Measurements from ENCODE around the gene ARHGEF26. TPM values are rescaled to one million over a fixed set of nuclear protein-coding genes. Genes with fewer than 3 reads are reported as not detected.

ARHGEF26 gene
- total RNA-seq, 1 experiment from 2014 or later, result 7.2 TPM

GRCh38 chr3:154188437-154188836, 67.2 kb downstream of the ARHGEF26 start:
- TF ChIP-seq TCF7L2 (IDR thresholded peaks at IDR 0.05; ENCODE audit: borderline replicate concordance, extremely low read depth, insufficient read depth, insufficient read length) (no peak), RAD21 (IDR thresholded peaks at IDR 0.05; ENCODE audit: low read depth) (no peak), SP1 (IDR thresholded peaks at IDR 0.05; ENCODE audit: low read depth) (no peak), EZH2phosphoT487 (IDR thresholded peaks at IDR 0.05; ENCODE audit: borderline replicate concordance) (no peak), ZNF274 (IDR thresholded peaks at IDR 0.05; ENCODE audit: low read depth, low read length) (no peak)
- TF ChIP-seq, protein P1, sequence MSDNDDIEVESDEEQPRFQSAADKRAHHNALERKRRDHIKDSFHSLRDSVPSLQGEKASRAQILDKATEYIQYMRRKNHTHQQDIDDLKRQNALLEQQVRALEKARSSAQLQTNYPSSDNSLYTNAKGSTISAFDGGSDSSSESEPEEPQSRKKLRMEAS (IDR thresholded peaks at IDR 0.05), result no peak
- H3K9ac ChIP-seq (ENCODE audit: low read length), result no peak overlapping the region
- H3K4me2 ChIP-seq (ENCODE audit: low read length), result no peak overlapping the region
- H2AFZ ChIP-seq (ENCODE audit: low read depth, low read length, poor library complexity, severe bottlenecking), result no peak overlapping the region
- no peaks in the 10 kb centered on the region for H3K36me3 ChIP-seq (ENCODE audit: control insufficient read depth in 1 of 2, insufficient read depth in 2 of 2, low read length in 2 of 2)
- CTCF ChIA-PET, result no interaction called here
- H3K79me2 ChIP-seq (ENCODE audit: insufficient read depth, low read length), result no peaks in the 10 kb centered on the region
- no peak overlapping the region for H3K4me3 ChIP-seq (replicated peaks in 1 of 2; ENCODE audit: low read depth in 1 of 2, low read length in 2 of 2)
- no TSS peak for BruUV-seq (replicated peaks)
- no peak for DNase-seq (ENCODE audit: low read depth, low spot score)
- ATAC-seq, result no peak
- POLR2A ChIA-PET, result no interaction called here
- no peaks in the 10 kb centered on the region for H3K4me1 ChIP-seq (ENCODE audit: control insufficient read depth in 1 of 2, insufficient read depth in 2 of 2, low read length in 2 of 2)
- H3K9me2 ChIP-seq (ENCODE audit: insufficient read depth), result no peaks in the 10 kb centered on the region
- intact Hi-C loops (cut with micrococcal nuclease), result no loop called here
- no peak overlapping the region for H3K27ac ChIP-seq (ENCODE audit: low read depth, low read length)
- RAD21 ChIA-PET (ENCODE audit: low non-redundant PET in 1 of 2, low total read pairs in 2 of 2, uncharacterized antibody in 2 of 2, unreplicated experiment in 2 of 2), result no interaction called here
- H4K20me1 ChIP-seq (ENCODE audit: insufficient read depth), result no peaks in the 10 kb centered on the region
- no peaks in the 10 kb centered on the region for H3K27me3 ChIP-seq (ENCODE audit: insufficient read depth, low read length)
- H3K9me3 ChIP-seq (ENCODE audit: control insufficient read depth in 1 of 2, insufficient read depth in 1 of 2, low read depth in 1 of 2, low read length in 2 of 2), result no peaks in the 10 kb centered on the region

DNA sequence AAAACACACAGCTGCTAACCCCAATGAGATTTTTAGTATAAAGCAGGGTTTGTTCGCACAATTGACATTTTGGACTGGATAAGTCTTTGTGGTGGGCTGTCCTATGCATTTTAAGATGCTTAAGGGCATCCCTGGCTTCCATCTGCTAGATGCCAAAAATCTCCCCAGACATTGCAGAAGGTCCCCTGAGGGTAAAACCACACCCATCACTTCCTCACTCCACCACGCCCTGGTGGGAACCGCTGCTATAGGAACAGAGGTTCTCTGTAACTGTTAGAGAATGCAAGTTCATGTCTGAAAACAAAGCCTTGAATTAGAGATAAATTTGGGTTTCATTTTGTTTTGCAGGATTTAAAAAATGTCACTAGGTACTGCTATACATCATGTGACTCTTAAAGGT, 67.7 kb downstream of the ARHGEF26 start:
- ChIA-PET RAD21 (ENCODE audit: low non-redundant PET in 1 of 2, low total read pairs in 2 of 2, uncharacterized antibody in 2 of 2, unreplicated experiment in 2 of 2) (no interaction called here), CTCF (no interaction called here), POLR2A (no interaction called here)
- Histone ChIP-seq H3K4me1 (ENCODE audit: control insufficient read depth in 1 of 2, insufficient read depth in 2 of 2, low read length in 2 of 2) (no peaks in the 10 kb centered on the region), H3K9ac (ENCODE audit: low read length) (no peak overlapping the region), H3K9me3 (ENCODE audit: control insufficient read depth in 1 of 2, insufficient read depth in 1 of 2, low read depth in 1 of 2, low read length in 2 of 2) (no peaks in the 10 kb centered on the region), H3K36me3 (ENCODE audit: control insufficient read depth in 1 of 2, insufficient read depth in 2 of 2, low read length in 2 of 2) (no peaks in the 10 kb centered on the region), H4K20me1 (ENCODE audit: insufficient read depth) (no peaks in the 10 kb centered on the region), H2AFZ (ENCODE audit: low read depth, low read length, poor library complexity, severe bottlenecking) (no peak overlapping the region), H3K79me2 (ENCODE audit: insufficient read depth, low read length) (no peaks in the 10 kb centered on the region), H3K27me3 (ENCODE audit: insufficient read depth, low read length) (no peaks in the 10 kb centered on the region), H3K9me2 (ENCODE audit: insufficient read depth) (no peaks in the 10 kb centered on the region), H3K4me2 (ENCODE audit: low read length) (no peak overlapping the region), H3K27ac (ENCODE audit: low read depth, low read length) (no peak overlapping the region), H3K4me3 (replicated peaks in 1 of 2; ENCODE audit: low read depth in 1 of 2, low read length in 2 of 2) (no peak overlapping the region)
- TF ChIP-seq ATF3 (IDR thresholded peaks at IDR 0.05) (no peak), TCF7L2 (IDR thresholded peaks at IDR 0.05; ENCODE audit: borderline replicate concordance, extremely low read depth, insufficient read depth, insufficient read length) (no peak), ZBTB33 (IDR thresholded peaks at IDR 0.05; ENCODE audit: extremely low read depth, insufficient replicate concordance, low read length) (no peak), ZFX (IDR thresholded peaks at IDR 0.05) (no peak), CEBPB (IDR thresholded peaks at IDR 0.05; ENCODE audit: low read depth) (no peak), YY1 (IDR thresholded peaks at IDR 0.05; ENCODE audit: extremely low read depth, insufficient replicate concordance, low read depth, low read length) (no peak), SP1 (IDR thresholded peaks at IDR 0.05; ENCODE audit: low read depth) (no peak), ELF1 (IDR thresholded peaks at IDR 0.05; ENCODE audit: borderline replicate concordance, low read depth) (no peak), SRF (IDR thresholded peaks at IDR 0.05; ENCODE audit: low read depth) (no peak), FOSL1 (IDR thresholded peaks at IDR 0.05; ENCODE audit: low read depth) (no peak), SIN3A (IDR thresholded peaks at IDR 0.05; ENCODE audit: low read depth) (no peak), CTCF (IDR thresholded peaks at IDR 0.05 in 2 of 3, conservative IDR thresholded peaks at IDR 0.05 in 1 of 3; ENCODE audit: borderline replicate concordance in 1 of 3, insufficient read depth in 1 of 3, low read depth in 2 of 3, low read length in 2 of 3) (no peak)
- DNase-seq (ENCODE audit: low read depth, low spot score), result no peak
- intact Hi-C loops (cut with micrococcal nuclease), result no loop called here
- no peak for ATAC-seq
- no TSS peak for BruUV-seq (replicated peaks)

All from HCT116 (cell line).